GM19328 (cell line): ENCODE results near the gene TSPOAP1.
A peak's percentile ranks its signal among the peaks of the same experiment; 100 is the strongest.

ENCODE experiments used
- ATAC-seq: cut with Tn5 transposase; IDR thresholded peaks from one replicate; pipeline ENCODE4 v1.9.1; 2021; ENCODE audit warnings: mild to moderate bottlenecking, moderate library complexity; ENCODE audit not compliant: unreplicated experiment

The TSPOAP1 gene

DNA sequence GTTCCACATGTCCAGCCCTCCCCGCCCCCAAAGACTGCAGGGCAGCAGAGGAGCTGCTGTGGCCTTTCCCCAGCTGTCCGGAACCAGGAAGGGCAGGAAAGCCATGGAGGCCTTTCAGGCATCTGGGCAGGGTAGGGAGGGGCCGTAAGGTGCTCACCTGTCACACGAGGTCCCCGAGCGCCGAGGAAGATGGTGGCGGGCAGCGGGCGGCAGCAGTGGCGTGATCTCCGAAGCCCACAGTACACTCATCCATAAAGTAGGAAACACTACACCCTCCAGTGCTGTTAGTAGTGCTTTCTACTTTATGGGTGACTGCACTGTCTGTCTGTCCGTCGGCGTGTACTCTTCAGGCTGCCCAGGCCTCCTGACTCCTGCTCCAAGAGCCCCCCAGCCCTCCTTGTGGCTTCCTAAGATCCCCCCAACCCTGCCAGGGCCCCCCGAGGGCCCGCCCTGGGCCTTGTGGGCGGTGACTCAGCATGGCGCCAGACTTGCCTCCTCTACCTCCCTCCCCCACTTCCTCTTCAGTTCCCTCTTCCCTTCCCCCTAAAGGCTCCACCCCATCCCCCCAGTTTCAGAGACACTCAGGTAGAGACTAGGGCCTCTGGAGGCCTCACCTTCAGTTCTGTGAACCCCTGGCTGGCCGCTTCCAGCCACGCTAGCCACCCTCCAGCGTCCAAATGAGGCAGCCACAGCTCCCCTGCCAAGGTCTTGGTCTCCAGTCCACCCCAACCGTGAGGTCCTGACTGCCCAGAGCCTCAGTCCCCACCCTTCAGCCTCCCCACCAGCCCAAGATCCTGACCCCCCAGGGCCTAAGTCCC is 2.6 kb upstream of the TSPOAP1 start:
- no peak for ATAC-seq

DNA sequence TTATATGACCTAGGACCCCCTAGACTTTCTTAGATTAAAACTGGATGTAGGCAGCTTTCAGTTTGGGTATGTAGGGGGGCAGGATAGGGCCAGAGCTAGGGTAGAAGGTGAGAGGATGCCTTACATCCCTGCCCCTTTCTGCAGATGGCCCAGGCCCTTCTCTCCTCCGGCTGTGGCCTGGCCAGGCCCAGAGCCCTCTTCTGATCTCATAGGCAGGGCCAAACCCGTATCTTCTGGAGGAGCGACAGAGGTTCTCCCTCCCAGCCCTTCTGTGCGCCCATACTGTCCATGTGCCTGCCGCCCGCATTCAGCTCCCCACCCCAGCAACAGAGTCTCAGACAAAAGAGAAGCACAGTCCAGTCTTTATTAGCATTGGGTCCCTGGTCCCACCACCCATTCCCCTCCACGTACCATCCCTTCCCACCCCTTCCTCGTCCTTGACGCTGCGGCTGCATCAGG is 2.0 kb upstream of the TSPOAP1 start:
- no peak for ATAC-seq

DNA sequence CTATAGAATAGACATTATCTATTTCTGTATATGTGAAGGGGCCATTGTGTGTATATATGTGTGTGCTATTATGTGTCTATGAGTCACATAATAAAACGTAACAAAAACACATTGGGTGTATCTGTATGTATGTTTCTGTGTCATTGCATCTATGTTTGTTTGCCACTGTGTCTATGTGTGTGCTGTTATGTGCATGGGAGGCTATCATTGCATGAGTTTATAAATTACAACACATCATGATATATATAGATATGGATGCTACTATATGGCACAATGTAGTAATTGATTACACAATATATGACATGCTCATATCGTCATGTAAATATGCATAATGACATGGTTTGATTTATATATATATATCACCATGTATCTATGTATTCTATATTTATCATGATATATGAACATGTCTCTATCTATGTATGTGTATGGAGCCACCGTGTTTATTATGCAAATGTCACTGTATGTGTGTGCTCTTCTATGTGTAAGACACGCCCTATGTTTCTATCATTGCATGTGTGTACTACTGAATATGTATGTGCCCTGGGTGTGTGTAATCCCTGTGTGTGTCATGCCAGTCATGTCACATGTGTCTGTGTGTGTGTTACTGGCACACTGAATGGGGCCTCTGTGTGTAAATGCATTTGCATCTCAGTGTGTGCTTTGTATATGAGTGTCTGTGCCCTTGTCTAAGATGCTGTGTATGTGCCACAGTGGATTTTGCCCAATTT is 1.4 kb upstream of the TSPOAP1 start:
- peak; percentile 18 for ATAC-seq

DNA sequence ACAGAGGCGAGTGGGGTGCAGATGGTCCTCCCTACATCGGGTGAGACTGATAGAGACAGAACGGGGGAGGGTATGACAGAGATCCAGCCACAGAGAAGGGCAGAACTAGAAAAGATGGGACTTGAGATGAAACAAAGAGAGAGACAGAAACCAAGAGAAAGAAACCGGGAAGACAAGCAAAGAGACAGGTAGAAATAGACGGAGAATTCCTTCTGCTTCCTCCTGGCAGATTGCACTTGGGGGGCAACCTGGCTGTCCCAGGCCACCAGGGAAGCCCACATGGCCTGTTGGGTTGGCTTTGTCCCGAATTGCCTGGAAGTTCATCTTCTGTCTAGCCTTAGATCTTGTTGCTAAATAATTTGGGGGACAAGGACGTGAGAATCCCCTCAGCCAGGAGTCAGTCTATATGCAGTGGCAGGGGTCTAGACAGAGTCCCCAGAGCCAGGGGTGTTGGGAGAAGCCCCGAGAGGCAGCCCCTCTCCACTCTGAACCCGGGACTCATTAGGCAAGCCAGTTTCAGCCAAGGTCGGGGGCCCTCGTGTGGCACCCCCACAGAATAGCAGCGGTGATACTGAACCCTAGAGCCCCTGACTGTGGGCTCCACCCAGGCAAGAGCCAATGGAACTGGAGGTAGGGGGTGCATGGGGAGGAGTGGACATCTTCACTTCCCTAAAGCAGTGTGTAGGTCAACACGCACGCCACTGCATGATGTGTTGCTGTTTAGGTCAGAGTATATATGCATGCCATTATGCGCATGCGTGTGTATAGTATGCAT is 627 bp upstream of the TSPOAP1 start:
- ATAC-seq = peak; percentile 43

DNA sequence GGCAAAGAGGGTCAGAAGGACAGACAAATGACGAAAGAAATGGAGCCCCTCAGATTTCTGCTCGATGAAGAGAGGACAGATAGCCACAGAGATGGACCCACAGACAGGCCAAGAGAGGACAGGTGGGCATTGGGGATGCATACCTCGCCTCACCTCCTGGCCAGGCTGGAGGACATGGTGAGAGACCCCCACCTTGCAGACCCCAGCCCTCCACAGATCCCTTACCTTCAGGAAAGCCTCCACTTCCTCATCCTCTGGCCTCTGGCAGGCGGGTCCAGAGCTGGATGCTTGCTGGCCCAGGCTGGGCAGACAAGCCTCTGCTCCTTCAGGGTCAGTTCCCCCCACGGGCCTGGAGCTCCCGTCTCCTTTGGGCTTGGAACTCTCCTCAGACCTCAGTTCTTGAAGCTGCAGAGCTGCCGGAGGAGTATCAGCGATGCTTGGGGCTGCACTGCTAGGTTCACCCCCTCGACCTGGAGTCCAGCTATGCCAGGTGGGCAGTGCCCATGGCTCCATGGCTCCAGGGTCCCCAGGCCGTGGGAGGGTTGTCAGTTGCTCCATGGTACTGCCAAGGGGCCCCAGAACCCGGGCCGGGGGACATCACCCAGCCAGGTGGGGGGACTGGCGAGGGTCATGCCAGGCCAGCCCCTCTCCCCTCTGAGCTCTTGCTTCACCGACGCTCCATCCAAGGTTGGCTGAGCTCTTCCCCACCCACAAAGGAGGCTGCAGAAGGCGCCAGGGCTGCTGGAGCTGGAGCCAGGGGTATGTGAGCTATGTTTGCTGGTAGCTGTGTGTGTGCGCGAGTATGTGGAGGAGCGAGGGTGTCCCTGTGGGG is 1.0 kb downstream of the TSPOAP1 start:
- ATAC-seq = no peak

DNA sequence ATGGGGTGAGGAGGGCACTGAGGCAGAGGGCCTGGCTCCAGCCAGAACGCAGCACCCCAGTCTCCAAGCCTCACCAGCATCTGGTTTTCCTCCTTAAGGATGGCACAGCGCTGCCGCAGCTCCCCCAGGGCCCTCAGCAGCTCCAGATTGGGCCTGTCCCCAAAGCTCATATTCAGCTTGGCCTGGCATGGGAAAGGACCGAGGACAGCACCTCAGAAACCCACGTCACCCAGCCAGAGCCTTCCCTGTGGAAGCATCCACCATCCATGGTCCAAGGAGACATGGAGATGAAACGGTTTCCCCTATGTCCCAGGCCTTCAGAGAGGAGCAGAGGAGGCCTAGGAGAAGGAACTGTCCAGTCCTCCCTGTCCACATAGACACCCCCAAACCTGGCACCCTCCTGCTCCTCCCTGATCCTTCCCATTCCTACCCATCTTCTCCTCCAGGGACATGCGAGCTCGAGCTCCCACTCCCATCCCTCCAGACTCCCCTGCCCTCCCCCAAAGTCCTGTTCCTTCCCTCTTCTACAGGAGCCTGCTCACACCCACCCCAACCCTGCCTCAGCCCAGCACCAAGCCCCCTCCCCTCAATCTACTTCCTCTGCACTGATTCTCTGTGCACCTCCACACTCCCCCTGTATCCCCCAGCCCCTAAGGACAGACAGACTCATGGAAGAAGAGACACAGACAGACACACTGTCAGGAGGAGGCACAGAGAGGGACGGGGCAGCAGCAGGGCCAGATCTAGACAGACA is 1.8 kb downstream of the TSPOAP1 start:
- no peak for ATAC-seq

DNA sequence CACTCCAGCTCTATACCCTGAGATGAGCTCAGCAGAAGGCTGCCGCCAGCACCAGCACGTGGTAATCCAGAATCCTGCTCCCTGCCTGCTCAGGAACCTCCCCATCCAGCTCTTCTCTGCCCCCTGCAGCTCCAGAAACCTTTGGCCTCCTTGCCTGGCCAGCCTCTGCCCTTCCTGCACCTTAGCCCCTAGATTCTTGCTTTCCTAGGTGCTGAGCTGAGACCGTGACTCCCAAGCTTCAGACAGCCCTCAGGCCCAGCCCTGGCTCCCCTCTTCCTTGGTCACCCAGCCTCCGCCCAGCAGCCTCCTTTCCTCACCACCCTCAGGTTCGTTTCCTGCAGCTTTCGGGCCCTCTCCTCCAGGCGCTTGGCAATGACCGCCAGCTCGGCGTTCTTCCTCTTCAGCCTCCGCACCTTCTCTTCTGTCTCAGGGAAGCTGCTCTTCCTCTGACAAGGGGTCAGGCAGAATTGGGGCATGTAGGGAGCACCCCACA is 2.6 kb downstream of the TSPOAP1 start:
- ATAC-seq = no peak

DNA sequence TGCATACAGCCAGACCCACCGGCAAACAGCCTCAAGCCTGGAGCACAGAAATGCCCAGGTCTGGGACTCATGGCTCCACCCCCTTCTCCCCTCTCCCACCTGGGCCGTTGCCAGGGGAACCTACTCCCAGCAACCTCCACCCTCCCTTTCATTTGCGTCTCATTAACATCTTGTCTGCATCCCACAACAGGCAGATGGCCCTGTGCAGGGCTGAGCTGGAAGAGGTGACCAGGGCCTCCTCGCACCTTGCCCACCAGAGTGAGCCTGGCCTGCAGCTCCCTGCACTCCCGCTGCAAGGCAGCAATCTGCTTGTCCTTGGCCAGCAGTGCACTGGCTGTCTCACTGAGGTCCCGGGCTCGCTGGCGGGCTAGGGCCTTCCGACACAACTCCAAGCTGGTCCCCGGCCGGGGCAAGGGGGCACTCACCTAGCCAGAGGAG is 3.3 kb downstream of the TSPOAP1 start:
- ATAC-seq = no peak

DNA sequence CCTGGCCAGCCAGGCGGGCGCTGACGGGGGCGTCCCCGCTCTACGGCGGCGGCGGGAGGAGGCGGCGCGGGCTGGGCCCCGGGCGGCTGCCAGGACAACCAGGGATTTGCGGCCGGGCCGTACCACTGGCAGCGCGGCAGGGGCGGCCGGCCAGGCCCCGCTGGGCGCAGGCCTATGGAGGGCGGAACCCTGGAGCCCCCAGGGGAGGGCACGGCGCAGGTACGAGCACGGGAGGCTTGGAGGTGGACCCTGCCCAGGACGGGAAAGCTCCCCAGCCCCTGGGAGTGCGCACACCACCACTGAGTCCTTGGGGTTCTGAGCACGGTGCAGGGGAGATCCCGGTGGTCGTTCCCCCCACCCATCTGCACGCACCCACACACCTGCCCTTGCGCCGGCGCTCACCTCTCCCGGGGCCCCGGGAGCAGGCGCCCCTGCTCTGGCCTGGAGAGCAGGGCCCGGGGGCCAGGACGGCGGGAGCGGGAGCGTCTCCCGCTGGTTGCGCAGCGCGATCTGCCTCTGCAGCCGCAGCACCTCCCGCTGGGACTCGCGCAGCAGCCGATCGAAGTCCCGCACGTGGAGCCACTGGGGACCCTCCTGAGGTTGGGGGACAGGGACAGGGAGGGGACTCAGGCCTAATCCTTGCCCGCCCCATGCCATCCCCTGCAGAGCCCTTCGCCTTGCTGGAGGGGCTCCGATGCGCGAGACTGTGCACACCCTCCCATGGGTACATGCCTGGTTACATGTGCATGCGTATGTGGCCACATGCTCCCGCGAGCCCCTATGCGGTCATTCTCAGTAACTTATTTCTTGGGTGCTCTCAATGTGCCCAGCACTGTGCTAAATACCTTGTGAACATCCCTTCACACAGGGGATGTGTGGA is 3.9 kb downstream of the TSPOAP1 start:
- ATAC-seq = no peak

DNA sequence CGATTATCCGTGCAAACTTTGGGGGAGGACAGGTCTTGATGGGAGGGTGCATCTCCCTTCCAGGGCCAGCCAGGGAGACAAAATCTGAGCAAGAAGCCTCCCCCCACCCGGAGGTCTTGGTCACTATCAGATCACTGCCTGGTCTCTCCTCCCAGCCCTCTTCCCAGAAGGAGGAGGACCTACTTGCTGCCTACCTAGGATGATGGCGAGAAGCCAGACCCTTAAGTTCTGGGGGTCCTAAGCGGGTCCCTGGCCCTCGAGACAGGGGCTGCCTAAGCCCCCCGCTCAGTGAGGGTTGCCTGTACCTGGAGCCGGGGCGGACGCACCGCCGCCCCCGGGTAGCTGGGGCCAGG is 4.6 kb downstream of the TSPOAP1 start:
- no peak for ATAC-seq

DNA sequence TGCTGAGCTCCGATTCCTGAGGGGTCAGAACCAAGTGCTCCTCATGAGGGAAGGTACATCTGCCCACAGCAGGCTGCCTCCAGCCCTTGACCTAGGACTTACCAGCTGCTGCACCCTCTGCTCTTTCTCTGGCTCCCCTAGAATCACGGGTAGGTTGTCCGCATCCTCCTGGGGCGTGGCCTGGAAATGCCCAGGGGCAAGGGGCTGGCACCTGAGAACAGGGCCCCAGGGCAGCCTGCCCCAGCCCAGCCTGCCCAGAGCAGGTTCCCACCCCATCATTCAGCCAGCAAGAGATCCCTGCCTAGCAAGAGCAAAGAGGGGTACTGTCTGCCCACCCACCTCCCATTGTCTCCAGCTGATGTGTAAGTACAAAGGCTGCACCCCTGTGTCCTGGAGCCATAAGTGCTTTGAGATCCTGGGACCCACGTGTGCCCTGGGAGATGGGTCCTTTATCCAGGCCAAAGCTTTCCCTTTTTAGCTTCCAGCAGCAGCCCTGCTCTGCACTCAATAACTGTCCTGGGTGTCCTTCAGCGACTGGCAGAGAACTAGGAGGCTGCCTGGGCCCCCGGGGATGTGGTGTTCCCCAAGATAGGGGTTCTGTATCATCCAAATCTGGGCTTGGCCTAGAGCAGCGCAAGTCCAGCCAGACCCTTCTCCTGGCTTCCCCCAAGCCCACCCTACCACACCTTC is 5.1 kb downstream of the TSPOAP1 start:
- no peak for ATAC-seq

DNA sequence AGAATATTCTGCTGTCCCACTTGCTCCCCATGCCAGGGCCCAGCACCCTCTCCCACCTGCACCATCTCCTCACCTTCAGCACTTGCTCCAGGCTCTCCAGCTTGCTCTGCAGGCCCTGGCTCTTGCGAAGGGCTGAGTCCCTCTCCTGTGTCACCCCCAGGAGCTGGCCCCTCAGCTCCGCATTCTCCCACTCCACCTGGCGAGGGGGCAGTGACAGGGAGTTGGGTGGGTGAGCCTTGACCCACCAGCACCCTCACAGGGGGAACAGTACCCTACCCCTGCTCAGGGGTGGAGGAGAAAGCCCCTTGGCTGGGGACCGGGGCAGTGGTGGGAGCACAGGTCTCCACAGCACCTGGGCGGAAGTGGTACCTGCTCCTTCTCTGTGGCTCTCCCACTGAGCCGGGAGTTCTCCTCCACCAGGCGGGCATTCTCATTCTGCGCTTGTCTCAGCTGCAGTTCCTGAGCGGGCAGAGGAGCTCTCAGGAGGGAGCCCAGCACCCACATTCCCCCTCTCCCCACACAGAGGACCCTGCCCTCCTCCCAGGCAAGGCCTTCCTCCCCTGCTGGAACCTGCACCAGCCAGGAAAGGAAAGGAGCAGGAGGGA is 5.9 kb downstream of the TSPOAP1 start:
- no peak for ATAC-seq

DNA sequence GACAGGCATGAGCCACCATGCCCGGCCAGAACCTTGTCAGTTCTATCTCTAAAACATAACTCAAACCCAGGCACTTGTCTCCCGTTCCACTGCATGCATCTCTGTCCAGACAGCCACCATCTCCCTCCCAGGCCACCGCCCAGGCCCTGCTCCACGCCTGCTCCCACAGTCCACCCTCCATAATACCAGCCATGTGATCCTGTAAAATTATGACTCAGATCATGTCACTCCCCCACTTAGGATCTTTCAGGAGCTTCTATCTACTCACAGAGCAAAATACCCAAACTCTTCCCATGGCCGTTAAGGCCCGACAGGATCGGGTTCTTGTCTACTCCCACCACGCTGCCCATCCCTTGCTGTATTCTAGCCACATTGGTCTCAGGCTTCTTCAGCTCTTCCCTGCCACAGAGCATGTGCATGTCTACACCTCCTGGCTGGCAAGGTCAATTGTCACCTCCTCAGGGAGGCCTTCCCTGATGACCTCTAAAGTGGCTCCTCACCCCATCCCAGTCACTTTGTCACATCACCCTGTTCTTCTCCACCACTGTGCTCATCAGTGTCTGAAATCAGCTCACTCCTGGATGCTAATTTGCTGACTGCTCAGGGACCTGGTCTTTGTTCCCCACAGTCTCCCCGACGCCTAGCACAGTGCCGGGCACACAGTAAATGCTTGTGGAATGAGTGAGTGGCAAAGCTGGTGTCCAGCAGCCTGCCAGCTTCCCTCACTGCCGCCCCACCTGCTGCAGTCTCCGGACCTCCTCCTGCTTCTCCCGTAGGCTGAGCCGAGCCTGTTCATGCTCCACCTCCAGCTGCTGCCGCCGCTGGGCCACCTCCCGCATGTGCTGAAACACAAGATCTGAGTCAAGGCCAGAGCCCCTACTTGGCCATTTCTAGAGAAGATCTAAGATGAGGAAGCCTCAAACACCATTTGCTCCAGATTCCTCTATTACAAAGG is 6.7 kb downstream of the TSPOAP1 start:
- ATAC-seq = no peak

DNA sequence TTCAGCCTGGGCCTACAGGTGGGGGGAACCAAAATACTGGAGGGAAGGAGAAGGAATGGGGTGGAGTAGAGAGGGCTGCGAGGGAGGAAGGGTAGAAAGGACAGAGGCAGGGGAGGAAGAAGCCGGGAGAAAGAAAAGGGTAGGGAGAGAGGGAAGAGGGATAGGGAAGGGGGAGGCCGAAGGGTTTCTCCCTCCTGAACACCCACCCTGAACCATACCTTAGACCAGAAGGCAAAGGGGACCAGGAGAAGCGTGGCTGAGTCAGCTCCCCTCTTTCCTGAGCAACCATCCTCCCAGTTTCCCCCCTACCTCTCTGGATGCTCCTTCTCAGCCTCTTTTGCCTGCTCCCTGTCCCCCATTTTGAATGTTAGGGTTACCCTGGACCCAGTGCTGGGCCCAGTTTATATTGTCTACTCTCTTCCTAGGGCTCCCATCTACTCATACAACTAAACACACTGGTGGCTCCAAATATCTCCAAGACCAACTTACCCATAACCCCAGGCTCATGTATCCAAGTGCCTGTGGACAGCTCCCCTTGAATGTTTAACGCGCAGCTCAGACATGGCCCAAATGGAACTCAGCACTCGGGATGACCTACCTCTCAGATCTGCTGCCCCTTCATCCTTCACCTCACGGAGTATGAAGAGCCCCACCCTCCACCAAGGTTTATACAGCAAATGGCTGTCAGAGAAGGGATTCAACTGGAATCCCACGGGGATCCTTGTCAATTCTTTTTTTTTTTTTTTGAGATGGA is 7.8 kb downstream of the TSPOAP1 start:
- no peak for ATAC-seq

DNA sequence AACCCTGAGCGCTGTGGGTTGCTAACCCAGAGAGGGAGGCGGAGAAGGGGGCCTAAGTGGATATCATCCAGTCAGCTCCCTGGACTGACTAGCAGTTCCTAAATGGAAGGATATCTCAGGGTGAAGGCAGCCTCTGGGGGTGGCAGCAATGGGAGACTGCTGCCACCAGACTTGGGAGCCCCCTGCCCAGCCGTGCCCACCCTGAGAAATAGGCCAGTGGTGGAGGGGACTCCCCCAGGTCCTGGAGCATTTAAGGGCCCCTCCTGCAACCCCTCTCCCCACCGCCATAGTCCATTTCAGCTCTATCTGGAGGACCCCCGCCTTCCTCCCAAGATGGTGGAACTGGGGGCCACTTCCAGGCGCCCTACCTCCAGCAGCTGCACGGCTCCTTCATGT is 8.4 kb downstream of the TSPOAP1 start:
- no peak for ATAC-seq
